GM23338 (cell line): ENCODE measurements around the gene CDKN1C. TPM values are rescaled to one million over a fixed set of nuclear protein-coding genes. Genes with fewer than 3 reads are reported as not detected.

Experiments
- ATAC-seq: fragments of 200-7000 bp; cut with Tn5 transposase; 3 replicates; pipeline ENCODE4 v1.9.1; 2020
- DNase-seq: peaks from one replicate; pipeline ENCODE4 v3.0.0-alpha.2; 2015; ENCODE audit warnings: low spot score
- H2AFZ ChIP-seq: fragments of 200-600 bp; sonication (generic); 2 replicates; pipeline ENCODE4 v1.8.0; 2016; ENCODE audit warnings: antibody characterized with exemption, mild to moderate bottlenecking, moderate library complexity
- H3F3A ChIP-seq: fragments of 200-600 bp; sonication (generic); replicated peaks from 2 replicates; pipeline ENCODE4 v1.8.0; 2017; ENCODE audit warnings: antibody characterized with exemption, mixed run types, low read depth
- H3K27ac ChIP-seq: fragments of 200-600 bp; sonication (generic); 2 replicates; pipeline ENCODE4 v1.6.1; 2016; ENCODE audit warnings: low read depth
- H3K27me3 ChIP-seq: fragments of 200-600 bp; sonication (generic); 2 replicates; pipeline ENCODE4 v1.8.0; 2016; ENCODE audit warnings: mild to moderate bottlenecking, mixed run types, moderate library complexity; ENCODE audit not compliant: insufficient read depth
- H3K36me3 ChIP-seq: fragments of 200-600 bp; sonication (generic); 2 replicates; pipeline ENCODE4 v1.8.0; 2016; ENCODE audit warnings: mild to moderate bottlenecking; ENCODE audit not compliant: insufficient read depth
- H3K4me1 ChIP-seq: fragments of 200-600 bp; sonication (generic); 2 replicates; pipeline ENCODE4 v1.8.0; 2016; ENCODE audit warnings: mild to moderate bottlenecking, moderate library complexity; ENCODE audit not compliant: insufficient read depth
- H3K4me2 ChIP-seq: fragments of 200-600 bp; sonication (generic); 2 replicates; pipeline ENCODE4 v1.7.1; 2017; ENCODE audit warnings: mixed run types
- H3K4me3 ChIP-seq: fragments of 200-600 bp; sonication (generic); 2 replicates; pipeline ENCODE4 v1.6.1; 2016; ENCODE audit warnings: mixed run types
- H3K79me2 ChIP-seq: fragments of 200-600 bp; sonication (generic); replicated peaks from 2 replicates; pipeline ENCODE4 v1.8.0; 2017; ENCODE audit warnings: mild to moderate bottlenecking; ENCODE audit not compliant: insufficient read depth
- H3K9me2 ChIP-seq: fragments of 200-600 bp; sonication (generic); 2 replicates; pipeline ENCODE4 v1.8.0; 2017; ENCODE audit not compliant: insufficient read depth
- H4K20me1 ChIP-seq: fragments of 200-600 bp; sonication (generic); replicated peaks from 2 replicates; pipeline ENCODE4 v1.8.0; 2017; ENCODE audit warnings: mild to moderate bottlenecking; ENCODE audit not compliant: insufficient read depth
- H3K27ac Mint-ChIP-seq: 2 replicates; pipeline ENCODE4 v1.8.0; 2020; ENCODE audit warnings: inconsistent platforms, mild to moderate bottlenecking, moderate library complexity, mixed read lengths
- H3K27me3 Mint-ChIP-seq: 3 replicates; pipeline ENCODE4 v1.8.0; 2022; ENCODE audit warnings: low read depth, mild to moderate bottlenecking, moderate library complexity, mixed read lengths, inconsistent platforms; ENCODE audit not compliant: insufficient read depth, poor library complexity
- H3K36me3 Mint-ChIP-seq: 3 replicates; pipeline ENCODE4 v1.8.0; 2021; ENCODE audit warnings: low read depth, mild to moderate bottlenecking, inconsistent platforms, moderate library complexity, mixed read lengths
- H3K4me1 Mint-ChIP-seq: 3 replicates; pipeline ENCODE4 v1.8.0; 2020; ENCODE audit warnings: mild to moderate bottlenecking, inconsistent platforms, mixed read lengths
- H3K4me3 Mint-ChIP-seq: 3 replicates; pipeline ENCODE4 v1.8.0; 2021; ENCODE audit warnings: moderate library complexity, mild to moderate bottlenecking, inconsistent platforms, mixed read lengths
- H3K9me3 Mint-ChIP-seq: 3 replicates; pipeline ENCODE4 v1.8.0; 2020; ENCODE audit warnings: moderate library complexity, mild to moderate bottlenecking, inconsistent platforms, mixed read lengths
- CTCF ChIP-seq, 2 experiments: fragments of 200-600 bp in 1 of 2; sonication (generic) in 1 of 2; conservative IDR thresholded peaks; 2 replicates each; pipeline versions ENCODE4 v1.5.1 to v1.6.1; 2016 to 2017; ENCODE audit warnings: antibody characterized with exemption in 2 of 2, low read depth in 2 of 2, mild to moderate bottlenecking in 2 of 2, moderate library complexity in 1 of 2
- EZH2 ChIP-seq: fragments of 200-600 bp; sonication (generic); IDR thresholded peaks from one replicate; pipeline ENCODE4 v1.8.0; 2017; ENCODE audit warnings: antibody characterized with exemption, mild to moderate bottlenecking, low read depth; ENCODE audit not compliant: unreplicated experiment
- EZH2phosphoT487 ChIP-seq: fragments of 200-600 bp; sonication (generic); IDR thresholded peaks from one replicate; pipeline ENCODE4 v1.8.1; 2018; ENCODE audit warnings: antibody characterized with exemption; ENCODE audit not compliant: unreplicated experiment
- JUNB ChIP-seq: IDR thresholded peaks from one replicate; pipeline ENCODE4 v1.6.1; 2016; ENCODE audit warnings: antibody characterized with exemption; ENCODE audit not compliant: unreplicated experiment
- POLR2AphosphoS5 ChIP-seq: IDR thresholded peaks from 2 replicates; pipeline ENCODE4 v1.6.1; 2016; ENCODE audit warnings: antibody characterized with exemption, low read depth
- STAT1 ChIP-seq: IDR thresholded peaks from one replicate; pipeline ENCODE4 v1.6.1; 2016; ENCODE audit warnings: antibody characterized with exemption; ENCODE audit not compliant: unreplicated experiment
- ZNF114 ChIP-seq: fragments of 250-450 bp; sonication (Bioruptor Pico); IDR thresholded peaks from 2 replicates; pipeline ENCODE4 v1.5.0; 2020; ENCODE audit warnings: mild to moderate bottlenecking, moderate library complexity
- polyA plus RNA-seq: library from polyadenylated mRNA; unstranded; fragments of >200 nt; fragmentation: Nextera tagmentation; extraction: Ambion mirVana; gene quantifications from 2 replicates; pipeline ENCODE4 v1.2.1, GENCODE V29; 2016
- total RNA-seq: library from RNA; depleted of rRNA; stranded (reverse); fragments of >200 nt; shearing (Covaris generic); gene quantifications from 2 replicates; pipeline ENCODE4 v1.2.3, GENCODE V29; 2014
- TF ChIP-seq, protein P1 (sequence below): fragments of 250-450 bp; sonication (Bioruptor Pico); IDR thresholded peaks from 2 replicates; pipeline ENCODE4 v1.5.0; 2020; ENCODE audit warnings: mild to moderate bottlenecking, moderate library complexity

The CDKN1C gene
- total and polyA plus RNA-seq, 2 experiments from 2014 or later, result 19.3 to 23.5 TPM

DNA sequence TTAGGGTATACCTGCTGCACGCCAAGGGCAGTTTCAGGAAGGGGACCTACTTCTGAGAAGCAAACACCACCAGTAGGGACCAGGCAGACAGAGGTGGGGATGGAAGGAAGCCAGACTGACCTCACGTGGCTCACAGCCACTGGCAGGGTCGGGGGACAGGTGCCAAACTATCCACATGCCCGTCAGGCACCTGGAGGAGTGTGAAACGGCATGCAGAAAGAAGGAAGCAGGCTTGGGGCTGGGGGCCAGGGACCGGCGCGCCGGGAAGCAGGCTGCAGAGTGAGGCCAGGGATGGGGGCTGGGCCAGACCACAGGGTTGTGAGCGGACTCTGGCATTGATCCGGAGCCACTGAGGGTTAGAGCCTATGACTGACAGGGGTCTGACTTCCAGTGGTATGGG is 47.5 kb downstream of the CDKN1C start (continued):
- TF ChIP-seq, protein P1, sequence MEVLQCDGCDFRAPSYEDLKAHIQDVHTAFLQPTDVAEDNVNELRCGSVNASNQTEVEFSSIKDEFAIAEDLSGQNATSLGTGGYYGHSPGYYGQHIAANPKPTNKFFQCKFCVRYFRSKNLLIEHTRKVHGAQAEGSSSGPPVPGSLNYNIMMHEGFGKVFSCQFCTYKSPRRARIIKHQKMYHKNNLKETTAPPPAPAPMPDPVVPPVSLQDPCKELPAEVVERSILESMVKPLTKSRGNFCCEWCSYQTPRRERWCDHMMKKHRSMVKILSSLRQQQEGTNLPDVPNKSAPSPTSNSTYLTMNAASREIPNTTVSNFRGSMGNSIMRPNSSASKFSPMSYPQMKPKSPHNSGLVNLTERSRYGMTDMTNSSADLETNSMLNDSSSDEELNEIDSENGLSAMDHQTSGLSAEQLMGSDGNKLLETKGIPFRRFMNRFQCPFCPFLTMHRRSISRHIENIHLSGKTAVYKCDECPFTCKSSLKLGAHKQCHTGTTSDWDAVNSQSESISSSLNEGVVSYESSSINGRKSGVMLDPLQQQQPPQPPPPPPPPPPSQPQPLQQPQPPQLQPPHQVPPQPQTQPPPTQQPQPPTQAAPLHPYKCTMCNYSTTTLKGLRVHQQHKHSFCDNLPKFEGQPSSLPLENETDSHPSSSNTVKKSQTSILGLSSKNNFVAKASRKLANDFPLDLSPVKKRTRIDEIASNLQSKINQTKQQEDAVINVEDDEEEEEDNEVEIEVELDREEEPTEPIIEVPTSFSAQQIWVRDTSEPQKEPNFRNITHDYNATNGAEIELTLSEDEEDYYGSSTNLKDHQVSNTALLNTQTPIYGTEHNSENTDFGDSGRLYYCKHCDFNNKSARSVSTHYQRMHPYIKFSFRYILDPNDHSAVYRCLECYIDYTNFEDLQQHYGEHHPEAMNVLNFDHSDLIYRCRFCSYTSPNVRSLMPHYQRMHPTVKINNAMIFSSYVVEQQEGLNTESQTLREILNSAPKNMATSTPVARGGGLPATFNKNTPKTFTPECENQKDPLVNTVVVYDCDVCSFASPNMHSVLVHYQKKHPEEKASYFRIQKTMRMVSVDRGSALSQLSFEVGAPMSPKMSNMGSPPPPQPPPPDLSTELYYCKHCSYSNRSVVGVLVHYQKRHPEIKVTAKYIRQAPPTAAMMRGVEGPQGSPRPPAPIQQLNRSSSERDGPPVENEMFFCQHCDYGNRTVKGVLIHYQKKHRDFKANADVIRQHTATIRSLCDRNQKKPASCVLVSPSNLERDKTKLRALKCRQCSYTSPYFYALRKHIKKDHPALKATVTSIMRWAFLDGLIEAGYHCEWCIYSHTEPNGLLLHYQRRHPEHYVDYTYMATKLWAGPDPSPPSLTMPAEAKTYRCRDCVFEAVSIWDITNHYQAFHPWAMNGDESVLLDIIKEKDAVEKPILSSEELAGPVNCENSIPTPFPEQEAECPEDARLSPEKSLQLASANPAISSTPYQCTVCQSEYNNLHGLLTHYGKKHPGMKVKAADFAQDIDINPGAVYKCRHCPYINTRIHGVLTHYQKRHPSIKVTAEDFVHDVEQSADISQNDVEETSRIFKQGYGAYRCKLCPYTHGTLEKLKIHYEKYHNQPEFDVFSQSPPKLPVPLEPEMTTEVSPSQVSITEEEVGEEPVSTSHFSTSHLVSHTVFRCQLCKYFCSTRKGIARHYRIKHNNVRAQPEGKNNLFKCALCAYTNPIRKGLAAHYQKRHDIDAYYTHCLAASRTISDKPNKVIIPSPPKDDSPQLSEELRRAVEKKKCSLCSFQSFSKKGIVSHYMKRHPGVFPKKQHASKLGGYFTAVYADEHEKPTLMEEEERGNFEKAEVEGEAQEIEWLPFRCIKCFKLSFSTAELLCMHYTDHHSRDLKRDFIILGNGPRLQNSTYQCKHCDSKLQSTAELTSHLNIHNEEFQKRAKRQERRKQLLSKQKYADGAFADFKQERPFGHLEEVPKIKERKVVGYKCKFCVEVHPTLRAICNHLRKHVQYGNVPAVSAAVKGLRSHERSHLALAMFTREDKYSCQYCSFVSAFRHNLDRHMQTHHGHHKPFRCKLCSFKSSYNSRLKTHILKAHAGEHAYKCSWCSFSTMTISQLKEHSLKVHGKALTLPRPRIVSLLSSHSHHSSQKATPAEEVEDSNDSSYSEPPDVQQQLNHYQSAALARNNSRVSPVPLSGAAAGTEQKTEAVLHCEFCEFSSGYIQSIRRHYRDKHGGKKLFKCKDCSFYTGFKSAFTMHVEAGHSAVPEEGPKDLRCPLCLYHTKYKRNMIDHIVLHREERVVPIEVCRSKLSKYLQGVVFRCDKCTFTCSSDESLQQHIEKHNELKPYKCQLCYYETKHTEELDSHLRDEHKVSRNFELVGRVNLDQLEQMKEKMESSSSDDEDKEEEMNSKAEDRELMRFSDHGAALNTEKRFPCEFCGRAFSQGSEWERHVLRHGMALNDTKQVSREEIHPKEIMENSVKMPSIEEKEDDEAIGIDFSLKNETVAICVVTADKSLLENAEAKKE (CRISPR knock-in tag), result no peak
- no peak for TF ChIP-seq EZH2phosphoT487

- no peaks in the 10 kb centered on the region for H4K20me1 ChIP-seq
- DNase-seq (no peak), ATAC-seq (no peak)
- peaks cover 5% of the 10 kb centered on the region for H3K27me3 ChIP-seq
- Mint-ChIP-seq H3K4me1 (peaks cover 32% of the 10 kb centered on the region), H3K36me3 (no peaks in the 10 kb centered on the region), H3K4me3 (no peak overlapping the region), H3K27me3 (peaks cover 39% of the 10 kb centered on the region), H3K27ac (no peak overlapping the region), H3K9me3 (no peaks in the 10 kb centered on the region; the same call in 2 of the 3 replicates)
- no peak overlapping the region for H2AFZ ChIP-seq
- H3K79me2 ChIP-seq, result no peaks in the 10 kb centered on the region
- no peaks in the 10 kb centered on the region for H3K36me3 ChIP-seq
- H3K4me2 ChIP-seq, result peak overlapping the region; percentile 32; the same call in 1 of the 2 replicates
- H3K9me2 ChIP-seq, result no peaks in the 10 kb centered on the region
- no peaks in the 10 kb centered on the region for H3F3A ChIP-seq
- H3K27ac ChIP-seq, result no peak overlapping the region
- no peak overlapping the region for H3K4me3 ChIP-seq
- peaks cover 4% of the 10 kb centered on the region; the same call in 1 of the 2 replicates for H3K4me1 ChIP-seq
- no peak for TF ChIP-seq STAT1
- TF ChIP-seq CTCF (conservative IDR thresholded peaks at IDR 0.05; ENCODE audit: low read depth in 2 of 2), result no peak
- no peak for TF ChIP-seq EZH2phosphoT487
- TF ChIP-seq ZNF114 (CRISPR knock-in tag), result no peak
- TF ChIP-seq, protein P1 (CRISPR knock-in tag), result no peak
- no peak for TF ChIP-seq EZH2
- no peak for TF ChIP-seq POLR2AphosphoS5
- no peak for TF ChIP-seq JUNB
Measured at GRCh38 chr11:2837651-2838050, 47.9 kb downstream of the CDKN1C start.
